CD4-positive, alpha-beta memory T cell (primary cell): ENCODE measurements around the gene KCNQ1. TPM values are rescaled to one million over a fixed set of nuclear protein-coding genes. Genes with fewer than 3 reads are reported as not detected.

Experiments used
- CTCF ChIA-PET: fragments of 350-600 bp; sonication (Branson Sonifier 250); formaldehyde crosslinking; loops from one replicate; lab custom pipeline; 2021; ENCODE audit warnings: inconsistent platforms; ENCODE audit not compliant: partially characterized antibody; lab: Charles Lee
- POLR2A ChIA-PET: fragments of 350-600 bp; sonication (Branson Sonifier 250); formaldehyde crosslinking; loops from one replicate; lab custom pipeline; 2021; ENCODE audit not compliant: partially characterized antibody; lab: Charles Lee
- DNase-seq, 5 donors: peaks; one replicate each; pipeline versions ENCODE4 v3.0.0 to v3.0.0-alpha.2; 2020 to 2022; ENCODE audit warnings: mixed read lengths in 1 of 5
- H3K27ac ChIP-seq: one replicate; pipeline ENCODE4 v1.7.0; 2013; ENCODE audit warnings: low read depth, low read length
- H3K27me3 ChIP-seq: 2 replicates; pipeline ENCODE4 v1.7.0; 2013; ENCODE audit warnings: mild to moderate bottlenecking, low read length, moderate library complexity; ENCODE audit not compliant: insufficient read depth
- H3K36me3 ChIP-seq: 2 replicates; pipeline ENCODE4 v1.7.0; 2013; ENCODE audit warnings: mild to moderate bottlenecking, low read length, moderate library complexity; ENCODE audit not compliant: insufficient read depth
- H3K4me1 ChIP-seq: 2 replicates; pipeline ENCODE4 v1.7.0; 2013; ENCODE audit warnings: mild to moderate bottlenecking, low read length, moderate library complexity; ENCODE audit not compliant: insufficient read depth
- H3K4me3 ChIP-seq, 2 donors: one replicate each; pipeline ENCODE4 v1.7.0; 2013; ENCODE audit warnings: low read length in 2 of 2, mild to moderate bottlenecking in 1 of 2
- H3K9me3 ChIP-seq, 2 donors: one replicate each; pipeline ENCODE4 v1.7.0; 2013; ENCODE audit warnings: low read length in 2 of 2, control low read depth in 1 of 2; ENCODE audit not compliant: control insufficient read depth in 1 of 2
- H3K27ac Mint-ChIP-seq, 7 donors: one replicate each; pipeline ENCODE4 v1.8.0; 2020 to 2021; ENCODE audit warnings: mixed read lengths in 7 of 7, mild to moderate bottlenecking in 6 of 7, inconsistent platforms in 3 of 7, moderate library complexity in 3 of 7
- H3K27me3 Mint-ChIP-seq, 2 donors: one replicate each; pipeline ENCODE4 v1.8.0; 2020 to 2021; ENCODE audit warnings: mixed read lengths in 2 of 2
- H3K36me3 Mint-ChIP-seq, 2 donors: one replicate each; pipeline ENCODE4 v1.8.0; 2020 to 2021; ENCODE audit warnings: mixed read lengths in 2 of 2, inconsistent platforms in 1 of 2, mild to moderate bottlenecking in 1 of 2
- H3K4me1 Mint-ChIP-seq, 4 donors: one replicate each; pipeline ENCODE4 v1.8.0; 2020 to 2021; ENCODE audit warnings: mixed read lengths in 4 of 4, mild to moderate bottlenecking in 1 of 4
- H3K4me3 Mint-ChIP-seq, 8 donors: one replicate each; pipeline ENCODE4 v1.8.0; 2020 to 2021; ENCODE audit warnings: mixed read lengths in 8 of 8, mild to moderate bottlenecking in 7 of 8, moderate library complexity in 6 of 8, inconsistent platforms in 3 of 8
- H3K9me3 Mint-ChIP-seq, 8 donors: one replicate each; pipeline ENCODE4 v1.8.0; 2020 to 2021; ENCODE audit warnings: mixed read lengths in 8 of 8, mild to moderate bottlenecking in 5 of 8, inconsistent platforms in 3 of 8, moderate library complexity in 1 of 8
- intact Hi-C: fragments of 100-400 bp; cut with micrococcal nuclease; formaldehyde crosslinking; loops from one replicate; pipeline ENCODE4 v1.15.1; 2023
- polyA plus RNA-seq, 2 donors: library from polyadenylated mRNA; unstranded; fragments of 300-500 nt; fragmentation: Illumina TruSeq; gene quantifications; one replicate each; pipeline ENCODE4 v1.2.3, GENCODE V29; 2021
- total RNA-seq, 2 experiments: library from RNA; stranded (reverse); gene quantifications; one replicate each; pipeline ENCODE4 v1.2.3, GENCODE V29; 2021

Gene KCNQ1
- total and polyA plus RNA-seq, 4 experiments from 2014 or later = 5.4 to 21.7 (median 21.5) TPM

- Histone ChIP-seq H3K36me3 (no peaks in the 10 kb centered on the region), H3K4me3 (no peak overlapping the region), H3K27ac (no peak overlapping the region), H3K4me1 (no peaks in the 10 kb centered on the region), H3K9me3 (no peaks in the 10 kb centered on the region), H3K27me3 (peaks cover 4% of the 10 kb centered on the region)
- Mint-ChIP-seq H3K36me3 (no peaks in the 10 kb centered on the region), H3K4me3 (no peak overlapping the region), H3K9me3 (peaks cover 0 to 4% (median 2%) of the 10 kb centered on the region in 8 donors), H3K27me3 (peaks cover 20 to 26% of the 10 kb centered on the region in 2 donors), H3K27ac (no peak overlapping the region), H3K4me1 (peaks cover 0 to 6% (median 4%) of the 10 kb centered on the region in 4 donors)
- ChIA-PET CTCF (interaction anchor here (0.5 kb wide), 1 partner anchor 965 kb away, joined by 4 read pairs; no protein-coding TSS in a partner anchor), POLR2A (no interaction called here)
- no peak for DNase-seq
- intact Hi-C loops = no loop called here
These were observed 425.0 kb downstream of the KCNQ1 start for GRCh38 chr11:2869561-2870427.

DNA sequence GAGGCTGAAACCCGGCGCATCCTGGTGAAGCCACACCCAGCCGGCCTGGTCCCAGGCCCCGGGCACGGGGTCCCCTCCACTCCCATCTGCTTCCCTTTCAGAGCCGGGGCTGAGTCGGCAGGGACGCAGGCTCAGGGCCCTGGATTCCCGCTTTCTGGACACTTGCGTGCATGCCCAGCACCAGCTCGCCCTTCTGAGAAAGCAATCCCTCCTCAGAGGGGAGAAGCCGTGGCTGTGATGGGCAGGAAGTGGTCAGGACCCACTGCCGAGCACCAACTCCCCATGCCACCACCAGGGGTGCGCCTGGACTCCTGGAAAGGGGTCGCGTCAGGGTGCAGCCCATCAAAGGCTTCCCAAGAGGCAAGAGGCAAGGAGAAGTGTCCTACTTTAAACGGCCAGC is 425.7 kb downstream of the KCNQ1 start:
- Mint-ChIP-seq H3K36me3 (peaks cover 0 to 3% of the 10 kb centered on the region in 2 donors), H3K27ac (no peak overlapping the region), H3K4me3 (no peak overlapping the region), H3K27me3 (peaks cover 18 to 22% of the 10 kb centered on the region in 2 donors), H3K9me3 (peaks cover 0 to 6% (median 2%) of the 10 kb centered on the region in 8 donors), H3K4me1 (peaks cover 0 to 6% (median 4%) of the 10 kb centered on the region in 4 donors)
- Histone ChIP-seq H3K27ac (no peak overlapping the region), H3K27me3 (peaks cover 4% of the 10 kb centered on the region), H3K4me1 (no peaks in the 10 kb centered on the region), H3K36me3 (no peaks in the 10 kb centered on the region), H3K9me3 (no peaks in the 10 kb centered on the region), H3K4me3 (no peak overlapping the region)
- intact Hi-C loops = no loop called here
- POLR2A ChIA-PET = no interaction called here
- CTCF ChIA-PET = no interaction called here
- no peak for DNase-seq

- Mint-ChIP-seq H3K27ac (no peak overlapping the region), H3K27me3 (peaks cover 20 to 22% of the 10 kb centered on the region in 2 donors), H3K36me3 (peaks cover 0 to 3% of the 10 kb centered on the region in 2 donors), H3K4me1 (peaks cover 0 to 6% (median 4%) of the 10 kb centered on the region in 4 donors), H3K4me3 (no peak overlapping the region), H3K9me3 (peaks cover 0 to 6% (median 3%) of the 10 kb centered on the region in 8 donors)
- no peak for DNase-seq
- intact Hi-C loops = no loop called here
- H3K9me3 ChIP-seq = no peaks in the 10 kb centered on the region
- H3K27me3 ChIP-seq = peaks cover 4% of the 10 kb centered on the region
- H3K36me3 ChIP-seq = no peaks in the 10 kb centered on the region
- ChIA-PET POLR2A (no interaction called here), CTCF (no interaction called here)
- H3K27ac ChIP-seq = no peak overlapping the region
- H3K4me3 ChIP-seq = no peak overlapping the region
- no peaks in the 10 kb centered on the region for H3K4me1 ChIP-seq
These were observed 426.3 kb downstream of the KCNQ1 start for GRCh38 chr11:2870969-2871680.

DNA sequence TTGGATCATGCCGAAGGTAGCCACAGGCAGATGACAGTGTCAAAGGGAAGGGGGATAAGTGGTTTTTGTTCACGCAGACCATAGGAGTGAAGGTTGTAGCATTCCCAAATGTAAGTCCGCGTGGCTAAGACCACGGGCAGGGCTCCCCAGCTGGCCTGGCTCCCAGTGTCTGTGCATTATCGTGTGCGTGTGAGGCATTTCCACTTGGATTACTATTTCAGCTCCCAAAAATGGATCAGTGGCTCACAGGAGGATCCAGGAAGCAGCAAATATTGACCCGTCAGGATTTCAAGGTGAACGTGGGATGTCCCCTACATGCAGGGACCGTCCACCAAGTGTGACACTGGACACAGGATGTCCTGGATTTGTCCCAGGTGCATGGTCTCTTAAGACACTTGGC is 430.2 kb downstream of the KCNQ1 start:
- H3K27me3 ChIP-seq = no peaks in the 10 kb centered on the region
- Mint-ChIP-seq H3K9me3 (peaks cover 0 to 8% (median 3%) of the 10 kb centered on the region in 8 donors), H3K4me1 (peaks cover 0 to 4% (median 2%) of the 10 kb centered on the region in 4 donors), H3K27me3 (peaks cover 10 to 11% of the 10 kb centered on the region in 2 donors), H3K36me3 (peaks cover 0 to 3% of the 10 kb centered on the region in 2 donors), H3K27ac (no peak overlapping the region), H3K4me3 (no peak overlapping the region)
- intact Hi-C loops = no loop called here
- H3K27ac ChIP-seq = no peak overlapping the region
- no peak for DNase-seq
- H3K9me3 ChIP-seq = no peaks in the 10 kb centered on the region
- no peaks in the 10 kb centered on the region for H3K4me1 ChIP-seq
- ChIA-PET CTCF (no interaction called here), POLR2A (no interaction called here)
- H3K4me3 ChIP-seq = no peak overlapping the region
- no peaks in the 10 kb centered on the region for H3K36me3 ChIP-seq

DNA sequence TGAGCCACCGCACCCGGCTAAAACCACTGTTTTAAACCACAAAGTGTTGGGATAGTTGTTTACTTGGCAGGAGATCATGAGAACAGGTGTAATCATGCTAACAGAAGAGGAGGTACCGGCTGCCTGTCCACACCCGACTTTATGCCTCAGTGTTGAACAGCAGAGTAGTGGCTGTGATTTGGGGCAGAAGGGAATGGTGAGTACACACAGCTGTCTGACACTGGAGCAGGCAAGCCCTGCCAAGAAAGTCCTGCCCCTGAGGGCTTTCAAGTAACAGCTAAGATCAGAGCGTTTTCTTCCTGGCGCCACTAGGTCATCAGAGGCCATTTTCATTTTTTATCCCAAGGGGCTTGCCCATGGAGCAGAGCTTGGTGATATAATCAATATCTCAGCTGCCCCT is 432.7 kb downstream of the KCNQ1 start:
- H3K36me3 ChIP-seq = no peaks in the 10 kb centered on the region
- H3K4me3 ChIP-seq = no peak overlapping the region
- H3K27ac Mint-ChIP-seq = no peak overlapping the region
- CTCF ChIA-PET = interaction anchor here (1.2 to 4.0 kb wide), 4 partner anchors 9 to 345 kb away, joined by 3 to 25 read pairs (median 4); no protein-coding TSS in a partner anchor
- peaks cover 0 to 2% of the 10 kb centered on the region in 2 donors for H3K27me3 Mint-ChIP-seq
- no peaks in the 10 kb centered on the region for H3K4me1 ChIP-seq
- no peak for DNase-seq
- no peaks in the 10 kb centered on the region for H3K4me1 Mint-ChIP-seq
- H3K27ac ChIP-seq = no peak overlapping the region
- no peaks in the 10 kb centered on the region for H3K9me3 ChIP-seq
- POLR2A ChIA-PET = interaction anchor here (0.7 kb wide), 1 partner anchor 26 kb away, joined by 5 read pairs; no protein-coding TSS in a partner anchor
- peaks cover 0 to 3% of the 10 kb centered on the region in 2 donors for H3K36me3 Mint-ChIP-seq
- intact Hi-C loops = no loop called here
- no peaks in the 10 kb centered on the region for H3K27me3 ChIP-seq
- peaks cover 0 to 8% (median 3%) of the 10 kb centered on the region in 8 donors for H3K9me3 Mint-ChIP-seq
- no peak overlapping the region for H3K4me3 Mint-ChIP-seq

GRCh38 chr11:2878782-2879181 is 434.0 kb downstream of the KCNQ1 start:
- Histone ChIP-seq H3K27me3 (no peaks in the 10 kb centered on the region), H3K4me3 (no peak overlapping the region), H3K9me3 (no peaks in the 10 kb centered on the region), H3K36me3 (no peaks in the 10 kb centered on the region), H3K4me1 (no peaks in the 10 kb centered on the region), H3K27ac (no peak overlapping the region)
- Mint-ChIP-seq H3K27ac (no peak overlapping the region), H3K27me3 (peaks cover 0 to 2% of the 10 kb centered on the region in 2 donors), H3K36me3 (peaks cover 0 to 3% of the 10 kb centered on the region in 2 donors), H3K4me1 (peaks cover 0 to 2% (median 0%) of the 10 kb centered on the region in 4 donors), H3K4me3 (no peak overlapping the region), H3K9me3 (peaks cover 0 to 8% (median 3%) of the 10 kb centered on the region in 8 donors)
- intact Hi-C loops = no loop called here
- ChIA-PET POLR2A (interaction anchor here (0.8 kb wide), 1 partner anchor 9 kb away, joined by 3 read pairs; no protein-coding TSS in a partner anchor), CTCF (interaction anchor here (1.2 to 4.0 kb wide), 4 partner anchors 7 to 346 kb away, joined by 3 to 25 read pairs (median 6); no protein-coding TSS in a partner anchor)
- no peak for DNase-seq
